Measurements from ENCODE around the gene ZCWPW2.

The ZCWPW2 gene

GRCh38 chr3:28575100-28575745 is 226.7 kb downstream of the ZCWPW2 start:
- DNase-seq (ENCODE audit: low read depth) = no peak
